Measurements from ENCODE around the gene SEMA3F.

The SEMA3F gene

DNA sequence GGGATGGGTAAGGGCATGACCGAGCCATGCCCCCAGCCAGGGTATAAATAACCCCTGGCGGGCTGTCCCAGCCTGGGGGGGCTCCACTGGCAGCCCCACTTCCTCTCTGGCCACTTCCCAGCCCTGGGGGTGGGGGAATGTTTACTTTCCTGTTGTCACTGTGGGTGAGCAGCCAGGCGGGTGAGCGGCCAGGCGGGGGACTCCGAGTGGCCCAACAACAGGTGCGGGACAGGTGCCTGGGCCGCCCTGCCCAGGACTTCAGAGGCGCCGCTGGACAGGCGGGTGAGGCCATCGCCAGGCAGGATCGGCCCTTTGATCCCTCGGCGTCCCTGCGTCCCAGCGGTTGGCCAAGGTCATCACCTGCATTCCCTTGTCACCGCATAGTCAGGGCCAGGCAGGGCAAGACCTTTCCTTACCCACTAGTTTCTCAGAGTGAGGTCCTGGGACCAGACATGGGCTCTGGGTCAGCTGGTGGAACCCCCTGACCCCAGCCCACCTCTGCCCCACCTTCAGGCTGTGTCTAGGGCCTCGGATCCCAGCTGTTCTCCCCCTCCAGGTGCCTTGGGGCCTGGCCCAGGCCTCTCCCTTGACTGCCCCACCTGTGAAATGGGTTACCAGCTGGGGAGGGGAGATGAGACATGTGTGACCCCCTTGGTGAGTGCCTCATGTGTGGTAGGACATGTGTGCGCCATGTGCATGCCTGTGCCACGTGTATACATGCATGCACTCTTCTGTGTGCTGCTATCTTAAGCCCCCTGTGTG is 16.6 kb downstream of the SEMA3F start:
- no peak for DNase-seq (ENCODE audit: low spot score)

- peak; percentile 54 for DNase-seq (ENCODE audit: low spot score)
Measured at GRCh38 chr3:50172626-50173220, 17.6 kb downstream of the SEMA3F start.

DNA sequence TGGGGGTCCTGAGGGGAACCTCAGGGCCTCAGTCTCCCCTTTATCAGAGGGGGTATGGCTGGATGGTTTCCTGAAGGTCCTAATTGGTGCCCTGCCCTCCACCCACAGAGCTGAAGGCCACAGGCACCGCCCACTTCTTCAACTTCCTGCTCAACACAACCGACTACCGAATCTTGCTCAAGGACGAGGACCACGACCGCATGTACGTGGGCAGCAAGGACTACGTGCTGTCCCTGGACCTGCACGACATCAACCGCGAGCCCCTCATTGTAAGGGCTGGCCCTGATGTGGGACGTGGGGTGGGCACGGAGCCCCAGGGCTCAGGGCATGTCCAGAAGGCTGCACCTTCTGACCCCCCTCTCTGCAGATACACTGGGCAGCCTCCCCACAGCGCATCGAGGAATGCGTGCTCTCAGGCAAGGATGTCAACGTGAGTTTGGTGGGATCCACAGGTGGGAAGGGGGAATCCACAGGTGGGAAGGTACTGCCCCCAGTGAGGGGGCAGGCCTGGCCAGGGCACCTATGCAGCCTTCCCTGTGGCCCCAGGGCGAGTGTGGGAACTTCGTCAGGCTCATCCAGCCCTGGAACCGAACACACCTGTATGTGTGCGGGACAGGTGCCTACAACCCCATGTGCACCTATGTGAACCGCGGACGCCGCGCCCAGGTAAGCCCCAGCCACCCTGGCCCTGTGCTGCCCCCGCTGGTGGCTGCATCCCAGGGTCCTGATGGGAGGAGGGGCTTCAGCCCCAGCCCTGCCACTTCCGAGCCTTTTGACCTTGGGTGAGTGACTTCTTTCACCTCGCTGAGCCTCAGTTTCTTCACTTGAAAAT is 18.8 kb downstream of the SEMA3F start:
- no peak for DNase-seq (ENCODE audit: low spot score)

DNA sequence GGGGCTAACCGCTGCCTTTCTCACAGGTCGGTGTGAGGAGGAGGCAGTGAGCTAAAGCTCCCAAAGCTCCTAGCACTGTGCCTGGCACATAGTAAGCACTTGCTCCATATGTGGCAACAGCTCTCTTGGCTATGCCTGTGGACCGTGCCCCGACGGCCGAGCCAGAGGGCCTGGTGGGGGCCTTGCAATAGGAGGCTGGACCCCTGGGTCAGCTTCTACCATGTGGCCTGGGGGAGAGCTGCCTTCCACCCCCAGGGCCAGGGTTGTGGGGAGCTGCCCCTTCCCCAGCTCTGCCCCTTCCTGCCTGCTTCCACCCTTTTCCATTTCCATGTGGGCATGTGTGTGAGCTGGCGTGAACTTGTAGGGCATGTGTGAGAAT is 19.4 kb downstream of the SEMA3F start:
- DNase-seq (ENCODE audit: low spot score): no peak

DNA sequence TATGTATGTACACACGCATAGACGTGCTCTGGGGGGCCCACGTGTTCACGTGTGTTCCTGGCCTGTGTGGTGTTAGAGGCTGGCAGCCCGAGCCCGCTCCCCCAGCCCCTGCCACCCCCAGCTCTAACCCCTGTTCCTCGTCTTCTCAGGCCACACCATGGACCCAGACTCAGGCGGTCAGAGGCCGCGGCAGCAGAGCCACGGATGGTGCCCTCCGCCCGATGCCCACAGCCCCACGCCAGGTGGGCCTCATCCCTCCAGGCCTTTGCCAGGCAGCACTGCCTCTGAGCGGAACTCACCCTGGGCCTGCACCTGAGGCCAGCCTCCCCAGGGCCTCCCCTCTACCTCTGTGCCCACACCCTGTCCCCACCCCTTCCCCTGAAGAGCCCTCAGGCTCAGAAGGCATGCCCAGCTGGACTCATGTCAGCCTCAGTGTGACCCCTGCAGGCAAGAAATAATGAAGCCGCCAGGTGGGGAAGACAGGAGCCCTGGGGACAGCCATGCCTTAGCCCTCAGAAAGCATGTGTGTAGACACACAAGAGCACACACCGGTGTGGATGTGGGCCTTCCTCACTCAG is 19.9 kb downstream of the SEMA3F start:
- no peak for DNase-seq (ENCODE audit: low spot score)

DNA sequence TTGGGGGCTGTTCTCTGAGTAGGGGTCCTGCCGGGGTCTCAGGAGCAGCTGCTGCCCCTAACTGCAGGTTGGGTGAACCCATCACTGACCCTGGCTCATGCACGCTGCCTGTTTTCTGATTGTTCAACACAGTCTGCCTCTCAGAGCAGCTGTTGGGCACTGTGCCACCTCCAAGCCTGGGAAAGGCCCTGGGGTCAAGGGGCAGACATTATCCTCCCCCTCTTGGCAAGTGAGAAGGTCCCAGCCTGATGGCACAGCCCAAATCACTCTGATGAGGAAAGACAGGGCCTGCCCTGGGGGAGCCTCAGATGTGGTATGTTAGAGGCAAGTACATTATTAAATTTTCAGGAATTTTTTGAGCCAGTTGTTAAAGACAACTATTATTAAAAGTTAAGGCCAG is 22.2 kb downstream of the SEMA3F start:
- DNase-seq (ENCODE audit: low spot score): no peak

DNA sequence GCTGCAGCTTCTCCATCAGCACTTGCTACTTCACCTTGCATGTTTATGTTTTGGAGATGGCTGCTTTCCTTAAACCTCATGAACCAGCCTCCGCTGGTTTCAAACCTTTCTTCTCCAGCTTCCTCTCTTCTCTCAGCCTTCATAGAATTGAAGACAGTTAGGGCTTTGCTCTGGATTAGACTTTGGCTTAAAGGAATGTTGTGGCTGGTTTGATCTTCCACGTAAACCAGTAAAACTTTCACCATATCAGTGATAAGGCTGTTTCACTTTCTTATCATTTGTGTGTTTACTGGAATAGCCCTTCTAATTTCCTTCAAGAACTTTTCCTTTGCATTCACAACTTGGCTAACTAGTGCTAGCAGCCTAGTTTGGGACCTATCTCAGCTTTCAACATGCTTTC is 24.6 kb downstream of the SEMA3F start:
- DNase-seq (ENCODE audit: low spot score): no peak

GRCh38 chr3:50181985-50182384 is 26.9 kb downstream of the SEMA3F start:
- no peak for DNase-seq (ENCODE audit: low spot score)

DNA sequence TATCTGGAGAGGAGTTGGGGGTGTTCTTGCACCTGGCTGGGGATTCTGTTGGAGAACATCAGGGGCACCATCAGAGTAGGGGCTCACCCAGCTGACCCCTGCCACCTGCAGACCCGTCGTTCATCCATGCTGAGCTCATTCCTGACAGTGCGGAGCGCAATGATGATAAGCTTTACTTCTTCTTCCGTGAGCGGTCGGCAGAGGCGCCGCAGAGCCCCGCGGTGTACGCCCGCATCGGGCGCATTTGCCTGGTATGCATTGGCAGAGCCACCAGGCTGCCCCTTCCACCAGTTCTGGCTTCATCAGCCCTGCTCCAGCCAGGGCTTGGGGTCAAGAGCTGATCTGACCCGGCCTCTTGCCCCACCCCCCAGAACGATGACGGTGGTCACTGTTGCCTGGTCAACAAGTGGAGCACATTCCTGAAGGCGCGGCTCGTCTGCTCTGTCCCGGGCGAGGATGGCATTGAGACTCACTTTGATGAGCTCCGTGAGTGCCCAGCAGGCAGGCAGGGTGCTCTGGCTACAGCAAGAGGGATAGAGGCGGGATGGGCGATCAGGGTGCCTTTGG is 27.5 kb downstream of the SEMA3F start:
- no peak for DNase-seq (ENCODE audit: low spot score)

DNA sequence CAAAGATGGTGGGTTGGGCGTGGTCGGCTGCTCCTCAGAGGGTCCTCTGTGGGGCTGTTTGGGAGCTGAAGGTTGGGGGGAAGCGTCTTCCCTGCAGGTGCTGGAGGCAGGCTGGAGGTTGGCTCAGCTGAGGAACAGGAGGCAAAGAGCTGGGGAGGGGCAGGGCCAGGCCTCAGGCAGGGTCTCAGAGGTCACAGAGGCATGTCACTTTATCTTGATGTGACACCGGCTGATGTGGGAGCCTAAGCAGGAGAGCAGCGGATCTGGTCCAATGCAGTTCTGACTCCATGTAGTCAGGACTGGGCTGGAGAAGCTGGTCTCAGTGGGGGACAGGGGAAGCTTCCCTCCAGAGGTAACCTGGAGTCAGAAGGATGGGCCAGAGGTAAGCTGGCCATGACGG is 28.6 kb downstream of the SEMA3F start:
- DNase-seq (ENCODE audit: low spot score): no peak

DNA sequence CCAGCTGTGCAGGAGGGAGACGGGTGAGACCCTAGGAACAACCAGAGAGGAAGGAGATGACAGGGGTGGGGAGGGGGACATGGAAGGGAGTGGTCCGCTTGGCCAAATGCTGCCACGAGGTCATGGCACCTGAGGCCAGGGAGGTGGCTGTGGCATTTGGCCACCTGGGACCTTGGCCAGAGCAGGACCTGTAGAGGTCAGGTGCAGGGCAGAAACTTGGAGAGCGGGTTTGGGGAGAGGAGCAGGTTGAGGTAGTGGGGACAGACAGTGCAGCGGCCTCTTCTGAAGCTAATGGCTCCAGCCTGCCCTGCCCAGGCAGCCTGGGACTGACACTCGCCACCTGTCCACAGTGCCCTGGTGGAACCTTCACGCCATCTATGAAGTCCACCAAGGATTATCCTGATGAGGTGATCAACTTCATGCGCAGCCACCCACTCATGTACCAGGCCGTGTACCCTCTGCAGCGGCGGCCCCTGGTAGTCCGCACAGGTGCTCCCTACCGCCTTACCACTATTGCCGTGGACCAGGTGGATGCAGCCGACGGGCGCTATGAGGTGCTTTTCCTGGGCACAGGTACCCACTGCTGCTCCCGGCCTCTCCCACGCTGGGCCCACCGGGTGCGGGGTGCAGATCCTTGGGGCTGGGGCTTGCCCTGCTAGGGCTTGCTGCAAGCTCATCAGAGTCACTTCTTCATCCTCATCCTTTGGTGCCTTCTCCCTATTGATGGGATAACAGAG is 29.3 kb downstream of the SEMA3F start:
- no peak for DNase-seq (ENCODE audit: low spot score)

DNA sequence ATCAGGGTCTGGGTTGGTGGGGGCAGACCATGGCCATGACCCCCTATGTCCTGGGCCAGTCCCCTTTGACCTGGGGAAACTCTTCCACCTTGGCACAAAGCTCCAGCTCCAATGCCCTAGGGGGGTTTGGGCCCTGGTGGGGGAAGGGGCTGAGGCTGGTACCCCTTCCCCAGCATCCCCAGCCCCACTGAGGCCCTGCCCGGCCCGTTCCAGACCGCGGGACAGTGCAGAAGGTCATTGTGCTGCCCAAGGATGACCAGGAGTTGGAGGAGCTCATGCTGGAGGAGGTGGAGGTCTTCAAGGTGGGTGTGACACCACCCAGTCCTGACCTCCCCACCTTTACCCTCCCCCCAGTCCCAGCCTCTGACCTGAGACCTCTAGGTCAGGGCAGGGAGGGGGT is 30.1 kb downstream of the SEMA3F start:
- DNase-seq (ENCODE audit: low spot score): no peak

- no peak for DNase-seq (ENCODE audit: low spot score)
Measured at GRCh38 chr3:50186096-50186495, 31.0 kb downstream of the SEMA3F start.

- no peak for DNase-seq (ENCODE audit: low spot score)
Measured at GRCh38 chr3:50187750-50188149, 32.6 kb downstream of the SEMA3F start.

DNA sequence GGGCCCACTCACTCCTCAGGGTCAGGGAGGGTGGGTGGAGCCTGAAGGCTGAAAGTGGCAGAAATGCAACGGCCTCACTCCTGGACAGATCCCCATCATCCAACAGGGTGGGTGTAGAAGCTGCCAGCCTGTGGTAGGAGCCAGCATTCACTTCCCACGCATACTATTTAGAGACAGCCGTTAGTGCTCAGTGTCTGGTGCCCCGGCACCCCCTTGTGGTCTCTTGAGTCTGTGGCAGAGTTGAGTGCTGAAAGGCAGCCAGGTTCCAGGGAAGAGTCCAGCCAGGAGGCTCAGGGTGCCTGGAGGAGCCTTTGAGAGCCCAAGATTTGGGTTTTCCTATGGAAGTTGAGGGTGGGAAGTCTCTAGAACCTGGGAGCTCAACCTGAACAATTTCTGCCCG is 34.1 kb downstream of the SEMA3F start:
- DNase-seq (ENCODE audit: low spot score): peak; percentile 23

DNA sequence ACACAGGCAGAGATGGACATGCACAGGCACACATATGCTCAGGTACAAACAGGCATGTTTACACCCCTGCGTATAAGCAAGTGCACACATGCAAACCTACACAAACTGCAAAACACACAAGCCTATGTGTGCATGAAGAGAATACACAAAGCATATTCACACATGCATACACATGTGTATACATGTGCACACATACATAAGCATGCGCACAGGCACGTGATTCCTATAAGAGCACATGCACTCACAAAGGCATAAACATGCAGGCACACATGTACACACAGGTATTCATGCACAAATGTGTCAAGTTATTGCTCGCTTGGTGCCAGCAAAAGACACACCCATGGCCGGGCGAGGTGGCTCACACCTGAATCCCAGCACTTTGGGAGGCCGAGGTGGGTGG is 34.9 kb downstream of the SEMA3F start:
- no peak for DNase-seq (ENCODE audit: low spot score)

DNA sequence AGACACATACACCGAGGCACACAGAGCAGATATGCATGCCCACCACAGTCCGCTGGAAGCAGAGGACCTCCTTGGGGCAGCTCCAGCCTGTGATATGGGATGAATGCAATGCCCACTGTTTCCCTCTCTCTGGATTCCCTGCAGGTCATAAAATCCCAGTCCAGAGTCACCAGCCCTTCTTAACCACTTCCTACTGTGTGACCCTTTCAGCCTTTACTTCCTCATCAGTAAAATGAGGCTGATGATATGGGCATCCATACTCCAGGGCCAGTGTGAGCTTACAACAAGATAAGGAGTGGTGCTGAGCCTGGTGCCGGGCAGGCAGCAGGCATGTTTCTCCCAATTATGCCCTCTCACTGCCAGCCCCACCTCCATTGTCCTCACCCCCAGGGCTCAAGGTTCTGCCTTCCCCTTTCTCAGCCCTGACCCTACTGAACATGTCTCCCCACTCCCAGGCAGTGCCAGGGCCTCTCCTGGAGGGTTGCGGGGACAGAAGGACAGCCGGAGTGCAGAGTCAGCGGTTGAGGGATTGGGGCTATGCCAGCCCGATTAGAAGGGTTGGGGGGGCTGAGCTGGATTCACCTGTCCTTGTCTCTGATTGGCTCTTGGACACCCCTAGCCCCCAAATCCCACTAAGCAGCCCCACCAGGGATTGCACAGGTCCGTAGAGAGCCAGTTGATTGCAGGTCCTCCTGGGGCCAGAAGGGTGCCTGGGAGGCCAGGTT is 36.0 kb downstream of the SEMA3F start, which contains the start of gene GNAT1:
GNAT1 (plus strand) TSS at position 675 of the 725 bp plus-strand sequence. CDS start 116 bp downstream, outside the sequence.
- no peak for DNase-seq (ENCODE audit: low spot score)

GRCh38 chr3:50192124-50192523 is 37.0 kb downstream of the SEMA3F start:
- no peak for DNase-seq (ENCODE audit: low spot score)

DNA sequence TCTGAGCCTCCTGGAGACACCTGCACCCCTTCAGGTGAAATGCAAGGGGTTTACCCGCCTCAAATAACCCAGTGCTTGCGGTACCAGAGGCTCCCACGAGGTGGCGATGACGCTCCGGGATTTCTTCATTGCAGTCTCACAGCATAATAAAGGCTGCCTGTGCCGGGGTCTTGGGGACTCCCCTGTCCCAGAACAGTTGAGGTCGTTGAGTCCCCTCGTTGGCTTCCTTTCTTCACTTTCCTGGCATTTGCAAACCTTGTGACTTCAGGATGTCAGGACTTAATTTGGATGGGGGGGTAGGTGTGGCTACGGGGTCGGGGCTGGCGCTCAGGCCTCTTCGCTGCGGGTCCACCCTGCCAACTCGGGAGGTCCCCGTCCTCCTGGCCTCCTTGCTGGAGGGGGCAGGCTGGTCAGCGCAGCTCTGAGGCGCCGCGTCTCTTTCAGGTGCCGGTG is 37.6 kb downstream of the SEMA3F start:
- DNase-seq (ENCODE audit: low spot score): peak; percentile 60

- no peak for DNase-seq (ENCODE audit: low spot score)
Measured at GRCh38 chr3:50193286-50193685, 38.2 kb downstream of the SEMA3F start.

- no peak for DNase-seq (ENCODE audit: low spot score)
Measured at GRCh38 chr3:50193746-50194127, 38.6 kb downstream of the SEMA3F start.
